HG02884 (cell line): ENCODE measurements around the gene SUGCT.

Experiments
- ATAC-seq: cut with Tn5 transposase; IDR thresholded peaks from one replicate; pipeline ENCODE4 v1.9.1; 2021; ENCODE audit warnings: mild to moderate bottlenecking, moderate library complexity; ENCODE audit not compliant: unreplicated experiment

Gene SUGCT

GRCh38 chr7:40882071-40882658, 747.4 kb downstream of the SUGCT start:
- no peak for ATAC-seq

- ATAC-seq: no peak
Measured at GRCh38 chr7:40883826-40884225, 749.0 kb downstream of the SUGCT start.

GRCh38 chr7:40884241-40884640, 749.4 kb downstream of the SUGCT start:
- ATAC-seq: no peak

- ATAC-seq: no peak
Measured at GRCh38 chr7:40885503-40885902, 750.7 kb downstream of the SUGCT start.

- ATAC-seq: no peak
Measured at GRCh38 chr7:40887099-40887498, 752.3 kb downstream of the SUGCT start.

- no peak for ATAC-seq
Measured at GRCh38 chr7:40888499-40888898, 753.7 kb downstream of the SUGCT start.

GRCh38 chr7:40889099-40889498, 754.3 kb downstream of the SUGCT start:
- ATAC-seq: no peak

GRCh38 chr7:40889539-40889938, 754.7 kb downstream of the SUGCT start:
- ATAC-seq: no peak

GRCh38 chr7:40890088-40890692, 755.4 kb downstream of the SUGCT start:
- no peak for ATAC-seq

- ATAC-seq: no peak
Measured at GRCh38 chr7:40891232-40891631, 756.4 kb downstream of the SUGCT start.

- no peak for ATAC-seq
Measured at GRCh38 chr7:40899151-40899550, 764.3 kb downstream of the SUGCT start.

- no peak for ATAC-seq
Measured at GRCh38 chr7:40899636-40900507, 765.1 kb downstream of the SUGCT start.

- ATAC-seq: no peak
Measured at GRCh38 chr7:40903872-40904271, 769.1 kb downstream of the SUGCT start.

GRCh38 chr7:40907286-40907685, 772.5 kb downstream of the SUGCT start:
- ATAC-seq: no peak

GRCh38 chr7:40909346-40909980, 774.7 kb downstream of the SUGCT start:
- ATAC-seq: no peak
